GM12878 (cell line): Measurements from ENCODE around the gene NAP1L4.

Experiments used
- MYC ChIP-seq: IDR thresholded peaks from 2 replicates; pipeline ENCODE4 v1.6.1; 2011; ENCODE audit warnings: mild to moderate bottlenecking, low read length, moderate library complexity, inconsistent platforms; ENCODE audit not compliant: insufficient read depth, insufficient replicate concordance, insufficient read length, severe bottlenecking
- POLR2AphosphoS2 ChIP-seq: IDR thresholded peaks from 2 replicates; pipeline ENCODE4 v1.6.1; 2011; ENCODE audit warnings: low read depth, mild to moderate bottlenecking, low read length, improper control_type of control experiment, moderate library complexity
- SUZ12 ChIP-seq: fragments of 200-600 bp; sonication (generic); IDR thresholded peaks from one replicate; pipeline ENCODE4 v1.6.1; 2018; ENCODE audit warnings: antibody characterized with exemption, mild to moderate bottlenecking; ENCODE audit not compliant: unreplicated experiment
- TBL1XR1 ChIP-seq: IDR thresholded peaks from 2 replicates; pipeline ENCODE4 v1.6.1; 2012; ENCODE audit warnings: low read depth, low read length, improper control_type of control experiment
- TF ChIP-seq, protein P1 (sequence below), 3 experiments: IDR thresholded peaks in 2 of 3; conservative IDR thresholded peaks in 1 of 3; 2 replicates each; pipeline ENCODE4 v1.5.1; 2011; ENCODE audit warnings: low read depth in 3 of 3, low read length in 3 of 3, mild to moderate bottlenecking in 3 of 3, control low read depth in 2 of 3, moderate library complexity in 2 of 3, inconsistent platforms in 1 of 3, mixed read lengths in 1 of 3; ENCODE audit not compliant: control insufficient read depth in 2 of 3, insufficient read depth in 1 of 3; ENCODE audit errors: extremely low read depth in 1 of 3
- TF ChIP-seq, protein P2 (sequence below): IDR thresholded peaks from 2 replicates; pipeline ENCODE4 v1.6.1; 2012; ENCODE audit warnings: low read depth, low read length, improper control_type of control experiment
- TF ChIP-seq, protein P3 (sequence below): fragments of 450-650 bp; IDR thresholded peaks from 2 replicates; pipeline ENCODE4 v1.6.1; 2016; ENCODE audit warnings: mild to moderate bottlenecking
- TF ChIP-seq, protein P4 (sequence below): IDR thresholded peaks from 2 replicates; pipeline ENCODE4 v1.6.1; 2012; ENCODE audit warnings: mild to moderate bottlenecking, low read depth, low read length

DNA sequence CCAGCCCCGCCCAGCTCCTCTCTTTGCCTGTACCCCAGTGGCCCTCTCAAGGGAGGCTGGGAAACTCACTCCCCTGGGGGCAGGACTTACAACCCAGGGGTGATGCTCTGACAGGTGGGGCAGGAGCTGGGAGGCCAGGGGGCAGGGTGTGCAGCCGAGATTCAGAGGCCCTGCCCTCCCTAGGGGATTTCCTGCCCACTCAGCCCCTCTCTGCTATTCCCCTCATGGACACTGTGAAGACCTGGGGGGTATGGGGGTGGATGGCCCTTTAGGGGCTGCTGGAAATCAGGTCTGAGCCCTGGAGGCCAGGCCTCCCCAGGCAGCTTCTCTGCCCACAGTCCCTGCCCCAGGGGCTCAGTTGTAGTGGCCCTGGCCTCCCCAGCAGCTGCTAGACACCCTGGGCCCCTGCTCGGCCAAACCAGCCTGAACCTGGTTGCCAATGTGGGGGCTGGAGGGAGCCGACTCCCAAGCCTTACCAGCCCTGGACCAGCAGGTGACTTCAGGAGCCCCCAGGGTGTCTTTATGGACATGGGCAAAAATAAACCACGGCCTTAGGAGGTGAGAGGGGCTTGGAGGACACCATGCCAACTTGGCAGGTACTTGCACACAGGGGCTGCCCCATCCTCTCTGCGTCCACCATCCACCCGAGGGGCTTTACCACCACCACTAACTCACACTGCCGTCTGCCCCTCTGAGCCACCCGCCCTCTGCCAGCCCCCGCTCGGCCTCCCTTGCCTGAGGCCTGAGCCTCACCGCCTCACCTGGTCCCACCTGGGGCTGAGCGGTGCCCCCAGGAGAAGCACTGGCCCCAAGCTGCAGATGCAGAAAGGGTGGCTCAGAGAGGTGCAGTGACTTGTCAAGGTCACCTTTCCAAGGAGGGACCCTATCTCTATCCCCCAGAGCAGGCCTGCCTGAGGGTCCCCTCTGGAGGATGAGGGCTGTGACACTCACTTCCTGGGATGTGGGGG is 60.1 kb downstream of the NAP1L4 start:
- TF ChIP-seq, protein P1, sequence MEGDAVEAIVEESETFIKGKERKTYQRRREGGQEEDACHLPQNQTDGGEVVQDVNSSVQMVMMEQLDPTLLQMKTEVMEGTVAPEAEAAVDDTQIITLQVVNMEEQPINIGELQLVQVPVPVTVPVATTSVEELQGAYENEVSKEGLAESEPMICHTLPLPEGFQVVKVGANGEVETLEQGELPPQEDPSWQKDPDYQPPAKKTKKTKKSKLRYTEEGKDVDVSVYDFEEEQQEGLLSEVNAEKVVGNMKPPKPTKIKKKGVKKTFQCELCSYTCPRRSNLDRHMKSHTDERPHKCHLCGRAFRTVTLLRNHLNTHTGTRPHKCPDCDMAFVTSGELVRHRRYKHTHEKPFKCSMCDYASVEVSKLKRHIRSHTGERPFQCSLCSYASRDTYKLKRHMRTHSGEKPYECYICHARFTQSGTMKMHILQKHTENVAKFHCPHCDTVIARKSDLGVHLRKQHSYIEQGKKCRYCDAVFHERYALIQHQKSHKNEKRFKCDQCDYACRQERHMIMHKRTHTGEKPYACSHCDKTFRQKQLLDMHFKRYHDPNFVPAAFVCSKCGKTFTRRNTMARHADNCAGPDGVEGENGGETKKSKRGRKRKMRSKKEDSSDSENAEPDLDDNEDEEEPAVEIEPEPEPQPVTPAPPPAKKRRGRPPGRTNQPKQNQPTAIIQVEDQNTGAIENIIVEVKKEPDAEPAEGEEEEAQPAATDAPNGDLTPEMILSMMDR (IDR thresholded peaks at IDR 0.05 in 2 of 3, conservative IDR thresholded peaks at IDR 0.05 in 1 of 3; ENCODE audit: control insufficient read depth in 2 of 3, extremely low read depth in 1 of 3, insufficient read depth in 1 of 3, low read depth in 3 of 3, low read length in 3 of 3) = no peak
- TF ChIP-seq SUZ12 (no peak), POLR2AphosphoS2 (no peak), MYC (no peak), TBL1XR1 (no peak)
- TF ChIP-seq, protein P2, sequence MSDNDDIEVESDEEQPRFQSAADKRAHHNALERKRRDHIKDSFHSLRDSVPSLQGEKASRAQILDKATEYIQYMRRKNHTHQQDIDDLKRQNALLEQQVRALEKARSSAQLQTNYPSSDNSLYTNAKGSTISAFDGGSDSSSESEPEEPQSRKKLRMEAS = no peak
- TF ChIP-seq, protein P3, sequence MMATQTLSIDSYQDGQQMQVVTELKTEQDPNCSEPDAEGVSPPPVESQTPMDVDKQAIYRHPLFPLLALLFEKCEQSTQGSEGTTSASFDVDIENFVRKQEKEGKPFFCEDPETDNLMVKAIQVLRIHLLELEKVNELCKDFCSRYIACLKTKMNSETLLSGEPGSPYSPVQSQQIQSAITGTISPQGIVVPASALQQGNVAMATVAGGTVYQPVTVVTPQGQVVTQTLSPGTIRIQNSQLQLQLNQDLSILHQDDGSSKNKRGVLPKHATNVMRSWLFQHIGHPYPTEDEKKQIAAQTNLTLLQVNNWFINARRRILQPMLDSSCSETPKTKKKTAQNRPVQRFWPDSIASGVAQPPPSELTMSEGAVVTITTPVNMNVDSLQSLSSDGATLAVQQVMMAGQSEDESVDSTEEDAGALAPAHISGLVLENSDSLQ = no peak
- TF ChIP-seq, protein P4, sequence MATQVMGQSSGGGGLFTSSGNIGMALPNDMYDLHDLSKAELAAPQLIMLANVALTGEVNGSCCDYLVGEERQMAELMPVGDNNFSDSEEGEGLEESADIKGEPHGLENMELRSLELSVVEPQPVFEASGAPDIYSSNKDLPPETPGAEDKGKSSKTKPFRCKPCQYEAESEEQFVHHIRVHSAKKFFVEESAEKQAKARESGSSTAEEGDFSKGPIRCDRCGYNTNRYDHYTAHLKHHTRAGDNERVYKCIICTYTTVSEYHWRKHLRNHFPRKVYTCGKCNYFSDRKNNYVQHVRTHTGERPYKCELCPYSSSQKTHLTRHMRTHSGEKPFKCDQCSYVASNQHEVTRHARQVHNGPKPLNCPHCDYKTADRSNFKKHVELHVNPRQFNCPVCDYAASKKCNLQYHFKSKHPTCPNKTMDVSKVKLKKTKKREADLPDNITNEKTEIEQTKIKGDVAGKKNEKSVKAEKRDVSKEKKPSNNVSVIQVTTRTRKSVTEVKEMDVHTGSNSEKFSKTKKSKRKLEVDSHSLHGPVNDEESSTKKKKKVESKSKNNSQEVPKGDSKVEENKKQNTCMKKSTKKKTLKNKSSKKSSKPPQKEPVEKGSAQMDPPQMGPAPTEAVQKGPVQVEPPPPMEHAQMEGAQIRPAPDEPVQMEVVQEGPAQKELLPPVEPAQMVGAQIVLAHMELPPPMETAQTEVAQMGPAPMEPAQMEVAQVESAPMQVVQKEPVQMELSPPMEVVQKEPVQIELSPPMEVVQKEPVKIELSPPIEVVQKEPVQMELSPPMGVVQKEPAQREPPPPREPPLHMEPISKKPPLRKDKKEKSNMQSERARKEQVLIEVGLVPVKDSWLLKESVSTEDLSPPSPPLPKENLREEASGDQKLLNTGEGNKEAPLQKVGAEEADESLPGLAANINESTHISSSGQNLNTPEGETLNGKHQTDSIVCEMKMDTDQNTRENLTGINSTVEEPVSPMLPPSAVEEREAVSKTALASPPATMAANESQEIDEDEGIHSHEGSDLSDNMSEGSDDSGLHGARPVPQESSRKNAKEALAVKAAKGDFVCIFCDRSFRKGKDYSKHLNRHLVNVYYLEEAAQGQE = no peak
